ENCODE data around the gene TBCE. TPM values are rescaled to one million over a fixed set of nuclear protein-coding genes. Genes with fewer than 3 reads are reported as not detected.

TBCE gene
- 12.8 and 13.9 TPM in 2 replicates for total RNA-seq (2014; rRNA removed; shearing (Covaris generic))

- peak; percentile 98 for DNase-seq (ENCODE audit: low spot score)
Measured at GRCh38 chr1:235367000-235367908, at the start of gene TBCE. TSS of gene TBCE (plus strand) at chr1:235367427. CDS start at chr1:235380050, 12,623 bp downstream.

GRCh38 chr1:235319255-235319654, 48.0 kb upstream of the TBCE start:
- no peak for DNase-seq (ENCODE audit: low spot score)

GRCh38 chr1:235320521-235321179, 46.6 kb upstream of the TBCE start:
- no peak for DNase-seq (ENCODE audit: low spot score)

- DNase-seq (ENCODE audit: low spot score) = no peak
Measured at GRCh38 chr1:235324296-235324695, 42.9 kb upstream of the TBCE start.

GRCh38 chr1:235325139-235325538, 42.1 kb upstream of the TBCE start:
- DNase-seq (ENCODE audit: low spot score) = no peak

GRCh38 chr1:235325854-235326253, 41.4 kb upstream of the TBCE start:
- no peak for DNase-seq (ENCODE audit: low spot score)

GRCh38 chr1:235326719-235327558, 40.3 kb upstream of the TBCE start:
- peak; percentile 47 for DNase-seq (ENCODE audit: low spot score)

GRCh38 chr1:235327559-235328270, 39.5 kb upstream of the TBCE start, which contains the start of gene ARID4B:
TSS of gene ARID4B (minus strand) at chr1:235328179. CDS start at chr1:235326919, 1,260 bp downstream.
- DNase-seq (ENCODE audit: low spot score) = no peak

GRCh38 chr1:235328271-235329138, 38.7 kb upstream of the TBCE start, which contains the start of gene GGPS1:
TSS of gene GGPS1 (plus strand) at chr1:235328570. CDS start at chr1:235335265, 6,695 bp downstream.
- DNase-seq (ENCODE audit: low spot score) = peak; percentile 99

GRCh38 chr1:235329139-235329902, 37.9 kb upstream of the TBCE start:
- peak; percentile 63 for DNase-seq (ENCODE audit: low spot score)

- DNase-seq (ENCODE audit: low spot score) = peak; percentile 27
Measured at GRCh38 chr1:235330918-235331285, 36.3 kb upstream of the TBCE start.

GRCh38 chr1:235331401-235331800, 35.8 kb upstream of the TBCE start:
- no peak for DNase-seq (ENCODE audit: low spot score)

GRCh38 chr1:235336903-235337302, 30.3 kb upstream of the TBCE start:
- DNase-seq (ENCODE audit: low spot score) = no peak

- DNase-seq (ENCODE audit: low spot score) = no peak
Measured at GRCh38 chr1:235339746-235340145, 27.5 kb upstream of the TBCE start.

GRCh38 chr1:235341334-235341733, 25.9 kb upstream of the TBCE start:
- DNase-seq (ENCODE audit: low spot score) = no peak

GRCh38 chr1:235342039-235342438, 25.2 kb upstream of the TBCE start:
- DNase-seq (ENCODE audit: low spot score) = no peak

- no peak for DNase-seq (ENCODE audit: low spot score)
Measured at GRCh38 chr1:235342471-235342870, 24.8 kb upstream of the TBCE start.

- DNase-seq (ENCODE audit: low spot score) = no peak
Measured at GRCh38 chr1:235343726-235344125, 23.5 kb upstream of the TBCE start.

GRCh38 chr1:235351441-235351840, 15.8 kb upstream of the TBCE start:
- DNase-seq (ENCODE audit: low spot score) = no peak

Measured in HT-29 (cell line).